ENCODE results near the gene KCTD1. TPM values are rescaled to one million over a fixed set of nuclear protein-coding genes. Genes with fewer than 3 reads are reported as not detected.

Gene KCTD1
- total and polyA plus RNA-seq, 2 donors (not counting 1 experiment from before 2014, with no cell fraction given): 4.2 to 8.4 TPM

DNA sequence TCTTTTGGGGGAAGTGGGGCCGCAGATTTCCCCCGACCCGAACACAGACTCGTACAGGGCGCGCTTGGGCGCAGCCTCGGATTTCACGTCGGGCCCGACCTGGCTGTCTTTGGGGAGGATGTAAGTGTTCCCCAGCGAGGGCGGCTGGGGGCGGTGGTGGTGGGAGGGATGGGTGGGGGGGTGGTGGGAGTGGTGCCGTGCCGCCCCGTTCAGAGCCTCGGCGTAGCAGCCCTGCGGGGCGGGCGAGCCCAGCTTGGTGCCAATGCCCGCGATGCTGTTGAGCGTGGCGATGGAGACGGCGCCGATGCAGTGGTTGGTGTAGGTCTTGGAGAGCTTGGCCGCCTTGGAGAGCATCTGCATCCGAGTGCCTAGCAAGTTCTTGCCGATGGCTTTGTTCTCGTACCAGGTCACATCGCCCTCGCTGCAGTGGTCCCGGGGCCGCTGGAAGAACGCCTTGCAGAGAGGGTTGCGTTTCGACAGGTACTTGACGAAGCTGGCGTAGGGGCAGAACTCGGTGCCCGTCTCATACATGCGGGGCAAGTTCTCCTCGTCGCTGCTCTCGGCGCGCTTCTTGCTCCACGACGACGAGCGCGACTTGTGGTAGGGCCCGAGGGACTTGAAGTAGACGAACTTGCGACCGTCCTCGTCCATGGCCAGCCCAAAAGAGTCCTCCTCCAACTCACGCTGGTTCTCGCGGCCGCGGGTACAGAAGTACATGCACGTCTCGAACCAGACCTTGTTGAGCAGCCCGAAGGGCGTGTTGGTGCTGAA, 1.3 kb downstream of the KCTD1 start:
- H3K9me3 ChIP-seq (ENCODE audit: control insufficient read depth, insufficient read depth, low read depth, low read length): no peaks in the 10 kb centered on the region
- TF ChIP-seq, protein P1, sequence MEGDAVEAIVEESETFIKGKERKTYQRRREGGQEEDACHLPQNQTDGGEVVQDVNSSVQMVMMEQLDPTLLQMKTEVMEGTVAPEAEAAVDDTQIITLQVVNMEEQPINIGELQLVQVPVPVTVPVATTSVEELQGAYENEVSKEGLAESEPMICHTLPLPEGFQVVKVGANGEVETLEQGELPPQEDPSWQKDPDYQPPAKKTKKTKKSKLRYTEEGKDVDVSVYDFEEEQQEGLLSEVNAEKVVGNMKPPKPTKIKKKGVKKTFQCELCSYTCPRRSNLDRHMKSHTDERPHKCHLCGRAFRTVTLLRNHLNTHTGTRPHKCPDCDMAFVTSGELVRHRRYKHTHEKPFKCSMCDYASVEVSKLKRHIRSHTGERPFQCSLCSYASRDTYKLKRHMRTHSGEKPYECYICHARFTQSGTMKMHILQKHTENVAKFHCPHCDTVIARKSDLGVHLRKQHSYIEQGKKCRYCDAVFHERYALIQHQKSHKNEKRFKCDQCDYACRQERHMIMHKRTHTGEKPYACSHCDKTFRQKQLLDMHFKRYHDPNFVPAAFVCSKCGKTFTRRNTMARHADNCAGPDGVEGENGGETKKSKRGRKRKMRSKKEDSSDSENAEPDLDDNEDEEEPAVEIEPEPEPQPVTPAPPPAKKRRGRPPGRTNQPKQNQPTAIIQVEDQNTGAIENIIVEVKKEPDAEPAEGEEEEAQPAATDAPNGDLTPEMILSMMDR (conservative IDR thresholded peaks at IDR 0.05 in 1 of 2, IDR thresholded peaks at IDR 0.05 in 1 of 2; ENCODE audit: low read depth in 1 of 2, low read length in 2 of 2): no peak
- TF ChIP-seq EZH2 (IDR thresholded peaks at IDR 0.05; ENCODE audit: low read length, missing control alignments): no peak
- H3K9ac ChIP-seq (ENCODE audit: insufficient read depth, low read length): no peak overlapping the region
- H3K4me2 ChIP-seq (ENCODE audit: extremely low read depth, insufficient read depth, low read length): peak overlapping the region; percentile 66
- H4K20me1 ChIP-seq (ENCODE audit: control insufficient read depth, extremely low read depth, insufficient read depth, low read length): no peaks in the 10 kb centered on the region
- peaks cover 20% of the 10 kb centered on the region for H3K27me3 ChIP-seq (ENCODE audit: control insufficient read depth, insufficient read depth, low read length)
- peak overlapping the region; percentile 29 for H2AFZ ChIP-seq (ENCODE audit: low read length)
- H3K36me3 ChIP-seq (ENCODE audit: control insufficient read depth, insufficient read depth, low read length): no peaks in the 10 kb centered on the region
- H3K79me2 ChIP-seq (ENCODE audit: control insufficient read depth, insufficient read depth, low read length): peaks cover 5% of the 10 kb centered on the region
- H3K4me3 ChIP-seq (replicated peaks in 1 of 4; ENCODE audit: control extremely low read depth in 1 of 4, insufficient read depth in 1 of 4, low read depth in 3 of 4, low read length in 4 of 4): peak overlapping the region; percentile 45 to 68 (median 60)
- DNase-seq (ENCODE audit: low read depth in 2 of 2): peak in 1 of 2 donors; percentile 38
- no peaks in the 10 kb centered on the region for H3K4me1 ChIP-seq (ENCODE audit: control insufficient read depth, extremely low read depth, insufficient read depth, low read length)
- H3K27ac ChIP-seq (ENCODE audit: insufficient read depth, low read length): no peak overlapping the region

DNA sequence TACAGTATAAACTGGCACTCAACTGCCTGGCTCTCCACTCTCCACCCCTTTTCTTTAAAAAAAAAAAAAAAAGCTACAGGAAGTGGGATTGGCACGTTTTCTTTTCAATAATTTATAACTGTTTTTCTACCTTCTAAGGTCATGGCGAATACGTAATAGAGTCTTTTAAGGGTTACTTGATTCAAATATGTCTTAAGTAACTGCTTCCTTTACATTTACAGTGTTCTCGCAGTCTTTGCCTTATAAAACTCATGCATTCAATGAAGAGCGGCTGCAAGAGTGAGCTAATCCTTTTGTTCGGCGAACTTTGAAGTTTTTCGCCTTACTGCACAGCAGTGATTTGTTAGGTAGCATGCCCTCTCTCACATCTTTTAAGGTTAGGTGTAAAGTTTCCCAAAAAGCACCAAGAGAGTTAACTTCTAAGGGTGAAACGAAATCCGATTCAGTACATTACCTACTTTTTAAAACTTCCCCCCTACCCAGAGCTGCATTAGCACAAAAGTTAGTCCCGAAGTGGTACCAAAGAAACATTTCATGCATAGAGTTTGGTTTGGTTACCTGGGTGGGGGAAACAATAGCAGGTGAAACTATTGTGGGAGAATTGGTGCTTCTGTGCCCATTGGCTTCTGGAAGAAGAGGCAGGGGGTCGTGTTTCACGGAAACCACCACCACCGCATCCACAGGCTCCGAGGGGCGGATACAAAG, 2.0 kb downstream of the KCTD1 start:
- Histone ChIP-seq H3K79me2 (ENCODE audit: control insufficient read depth, insufficient read depth, low read length) (peaks cover 5% of the 10 kb centered on the region), H3K9me3 (ENCODE audit: control insufficient read depth, insufficient read depth, low read depth, low read length) (no peaks in the 10 kb centered on the region), H4K20me1 (ENCODE audit: control insufficient read depth, extremely low read depth, insufficient read depth, low read length) (no peaks in the 10 kb centered on the region), H3K4me3 (replicated peaks in 1 of 4; ENCODE audit: control extremely low read depth in 1 of 4, insufficient read depth in 1 of 4, low read depth in 3 of 4, low read length in 4 of 4) (peak overlapping the region in 3 of 4 experiments; percentile 1 to 47 (median 2)), H3K27me3 (ENCODE audit: control insufficient read depth, insufficient read depth, low read length) (peaks cover 12% of the 10 kb centered on the region), H2AFZ (ENCODE audit: low read length) (no peak overlapping the region), H3K36me3 (ENCODE audit: control insufficient read depth, insufficient read depth, low read length) (no peaks in the 10 kb centered on the region), H3K9ac (ENCODE audit: insufficient read depth, low read length) (no peak overlapping the region), H3K4me1 (ENCODE audit: control insufficient read depth, extremely low read depth, insufficient read depth, low read length) (no peaks in the 10 kb centered on the region), H3K4me2 (ENCODE audit: extremely low read depth, insufficient read depth, low read length) (peak overlapping the region; percentile 51), H3K27ac (ENCODE audit: insufficient read depth, low read length) (no peak overlapping the region)
- TF ChIP-seq, protein P1 (conservative IDR thresholded peaks at IDR 0.05 in 1 of 2, IDR thresholded peaks at IDR 0.05 in 1 of 2; ENCODE audit: low read depth in 1 of 2, low read length in 2 of 2): no peak
- TF ChIP-seq EZH2 (IDR thresholded peaks at IDR 0.05; ENCODE audit: low read length, missing control alignments): no peak
- DNase-seq (ENCODE audit: low read depth in 2 of 2): peak; percentile 51 to 52

DNA sequence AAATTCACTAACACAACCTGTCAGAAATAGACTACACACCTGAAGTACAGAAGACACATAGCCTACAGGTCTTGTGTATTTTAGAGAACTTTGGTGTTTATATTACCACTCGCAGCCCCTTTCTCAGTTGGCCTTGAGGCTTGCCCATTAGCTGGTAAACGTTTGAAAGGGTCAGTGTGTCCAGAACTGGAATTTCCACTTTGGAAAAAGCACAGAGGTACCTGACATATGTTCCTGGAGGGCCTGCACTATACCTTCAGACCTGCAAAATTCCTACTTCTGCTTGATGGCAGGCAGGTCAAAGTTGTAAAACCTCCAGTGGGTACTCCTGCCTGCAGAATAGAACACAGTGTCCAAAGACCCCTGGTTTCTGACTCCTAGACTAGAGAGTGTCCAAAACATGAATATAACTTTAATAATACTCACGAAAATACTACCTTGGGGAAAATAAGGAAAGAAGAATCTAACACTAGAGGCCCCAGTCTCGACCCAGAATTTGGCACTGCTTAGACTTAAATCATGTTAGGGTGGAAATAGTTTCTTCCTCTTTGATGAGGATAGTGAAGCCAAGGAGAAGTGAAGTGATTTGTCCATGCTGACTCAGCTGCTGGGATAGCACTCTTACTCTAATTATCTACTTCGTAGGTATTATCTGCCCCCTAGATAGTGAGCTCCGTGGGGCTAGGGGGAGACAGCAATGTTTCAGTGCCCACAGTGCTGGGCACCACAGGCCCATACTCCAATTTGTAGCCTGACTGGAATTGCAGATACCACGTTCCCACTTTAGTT, 2.8 kb downstream of the KCTD1 start:
- H3K79me2 ChIP-seq (ENCODE audit: control insufficient read depth, insufficient read depth, low read length): peaks cover 5% of the 10 kb centered on the region
- TF ChIP-seq, protein P1 (conservative IDR thresholded peaks at IDR 0.05 in 1 of 2, IDR thresholded peaks at IDR 0.05 in 1 of 2; ENCODE audit: low read depth in 1 of 2, low read length in 2 of 2): no peak
- no peak for TF ChIP-seq EZH2 (IDR thresholded peaks at IDR 0.05; ENCODE audit: low read length, missing control alignments)
- no peaks in the 10 kb centered on the region for H4K20me1 ChIP-seq (ENCODE audit: control insufficient read depth, extremely low read depth, insufficient read depth, low read length)
- H3K27me3 ChIP-seq (ENCODE audit: control insufficient read depth, insufficient read depth, low read length): peaks cover 6% of the 10 kb centered on the region
- H3K4me2 ChIP-seq (ENCODE audit: extremely low read depth, insufficient read depth, low read length): peak overlapping the region; percentile 51
- H3K4me3 ChIP-seq (replicated peaks in 1 of 4; ENCODE audit: control extremely low read depth in 1 of 4, insufficient read depth in 1 of 4, low read depth in 3 of 4, low read length in 4 of 4): peak overlapping the region in 3 of 4 experiments; percentile 1 to 47 (median 2)
- H2AFZ ChIP-seq (ENCODE audit: low read length): no peak overlapping the region
- no peak overlapping the region for H3K27ac ChIP-seq (ENCODE audit: insufficient read depth, low read length)
- H3K9me3 ChIP-seq (ENCODE audit: control insufficient read depth, insufficient read depth, low read depth, low read length): no peaks in the 10 kb centered on the region
- no peaks in the 10 kb centered on the region for H3K36me3 ChIP-seq (ENCODE audit: control insufficient read depth, insufficient read depth, low read length)
- H3K9ac ChIP-seq (ENCODE audit: insufficient read depth, low read length): no peak overlapping the region
- DNase-seq (ENCODE audit: low read depth in 2 of 2): no peak
- no peaks in the 10 kb centered on the region for H3K4me1 ChIP-seq (ENCODE audit: control insufficient read depth, extremely low read depth, insufficient read depth, low read length)

Data from fibroblast of lung (primary cell).